ENCODE results near the gene RRP9.

RRP9 gene

GRCh38 chr3:51967384-51968169, 25.9 kb upstream of the RRP9 start, which contains the start of gene PCBP4:
PCBP4 (minus strand) TSS chr3:51967454; CDS start chr3:51961240, 6,214 bp downstream.
- no peaks in the 10 kb centered on the region for H4K20me1 ChIP-seq (ENCODE audit: insufficient read depth, low read length)
- H3K36me3 ChIP-seq (replicated peaks; ENCODE audit: insufficient read depth, low read length): no peaks in the 10 kb centered on the region
- no peaks in the 10 kb centered on the region for H3K79me2 ChIP-seq (ENCODE audit: low read length)
- H3F3A ChIP-seq (ENCODE audit: insufficient read depth, low read length): peaks cover 3% of the 10 kb centered on the region; the same call in 1 of the 2 replicates
- peak within 1 kb of the TSS; percentile 95 for H3K4me2 ChIP-seq (ENCODE audit: low read depth, low read length)
- 0 out of 2 replicates have a peak, but pooled peaks cover 4% of the 10 kb centered on the region for H3K4me1 ChIP-seq (ENCODE audit: low read length)
- no peaks in the 10 kb centered on the region for H3K9me2 ChIP-seq (replicated peaks; ENCODE audit: insufficient read depth, low read length)
- H3K27ac ChIP-seq (ENCODE audit: low read length): no peak within 1 kb of the TSS
- peak within 1 kb of the TSS; percentile 69 for H3K4me3 ChIP-seq (ENCODE audit: low read length)
- peak; percentile 40 for DNase-seq
- peak within 1 kb of the TSS; percentile 85 for H2AFZ ChIP-seq (ENCODE audit: low read length)
- peak within 1 kb of the TSS; percentile 63; the same call in 1 of the 2 replicates for H3K9ac ChIP-seq (ENCODE audit: low read length)
- TF ChIP-seq EZH2 (optimal IDR thresholded peaks at IDR 0.05; ENCODE audit: low read depth, low read length) (no peak), EZH2phosphoT487 (IDR thresholded peaks at IDR 0.05; ENCODE audit: low read length) (no peak)
- TF ChIP-seq, protein P1, sequence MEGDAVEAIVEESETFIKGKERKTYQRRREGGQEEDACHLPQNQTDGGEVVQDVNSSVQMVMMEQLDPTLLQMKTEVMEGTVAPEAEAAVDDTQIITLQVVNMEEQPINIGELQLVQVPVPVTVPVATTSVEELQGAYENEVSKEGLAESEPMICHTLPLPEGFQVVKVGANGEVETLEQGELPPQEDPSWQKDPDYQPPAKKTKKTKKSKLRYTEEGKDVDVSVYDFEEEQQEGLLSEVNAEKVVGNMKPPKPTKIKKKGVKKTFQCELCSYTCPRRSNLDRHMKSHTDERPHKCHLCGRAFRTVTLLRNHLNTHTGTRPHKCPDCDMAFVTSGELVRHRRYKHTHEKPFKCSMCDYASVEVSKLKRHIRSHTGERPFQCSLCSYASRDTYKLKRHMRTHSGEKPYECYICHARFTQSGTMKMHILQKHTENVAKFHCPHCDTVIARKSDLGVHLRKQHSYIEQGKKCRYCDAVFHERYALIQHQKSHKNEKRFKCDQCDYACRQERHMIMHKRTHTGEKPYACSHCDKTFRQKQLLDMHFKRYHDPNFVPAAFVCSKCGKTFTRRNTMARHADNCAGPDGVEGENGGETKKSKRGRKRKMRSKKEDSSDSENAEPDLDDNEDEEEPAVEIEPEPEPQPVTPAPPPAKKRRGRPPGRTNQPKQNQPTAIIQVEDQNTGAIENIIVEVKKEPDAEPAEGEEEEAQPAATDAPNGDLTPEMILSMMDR (IDR thresholded peaks at IDR 0.05; ENCODE audit: low read length): no peak
- no peaks in the 10 kb centered on the region for H3K27me3 ChIP-seq (replicated peaks; ENCODE audit: insufficient read depth, low read length)
- no peaks in the 10 kb centered on the region for H3K9me3 ChIP-seq (replicated peaks; ENCODE audit: insufficient read depth, low read length)

- peaks cover 3% of the 10 kb centered on the region; the same call in 1 of the 2 replicates for H3F3A ChIP-seq (ENCODE audit: insufficient read depth, low read length)
- H3K27ac ChIP-seq (ENCODE audit: low read length): no peak overlapping the region
- TF ChIP-seq EZH2 (optimal IDR thresholded peaks at IDR 0.05; ENCODE audit: low read depth, low read length): no peak
- TF ChIP-seq EZH2phosphoT487 (IDR thresholded peaks at IDR 0.05; ENCODE audit: low read length): no peak
- TF ChIP-seq, protein P1 (IDR thresholded peaks at IDR 0.05; ENCODE audit: low read length): no peak
- peak overlapping the region; percentile 69 for H3K4me3 ChIP-seq (ENCODE audit: low read length)
- H2AFZ ChIP-seq (ENCODE audit: low read length): peak overlapping the region; percentile 85
- H4K20me1 ChIP-seq (ENCODE audit: insufficient read depth, low read length): no peaks in the 10 kb centered on the region
- no peaks in the 10 kb centered on the region for H3K9me2 ChIP-seq (replicated peaks; ENCODE audit: insufficient read depth, low read length)
- peak overlapping the region; percentile 63; the same call in 1 of the 2 replicates for H3K9ac ChIP-seq (ENCODE audit: low read length)
- no peak for DNase-seq
- H3K9me3 ChIP-seq (replicated peaks; ENCODE audit: insufficient read depth, low read length): no peaks in the 10 kb centered on the region
- no peaks in the 10 kb centered on the region for H3K79me2 ChIP-seq (ENCODE audit: low read length)
- 0 out of 2 replicates have a peak, but pooled peaks cover 4% of the 10 kb centered on the region for H3K4me1 ChIP-seq (ENCODE audit: low read length)
- H3K36me3 ChIP-seq (replicated peaks; ENCODE audit: insufficient read depth, low read length): no peaks in the 10 kb centered on the region
- H3K27me3 ChIP-seq (replicated peaks; ENCODE audit: insufficient read depth, low read length): no peaks in the 10 kb centered on the region
- H3K4me2 ChIP-seq (ENCODE audit: low read depth, low read length): peak overlapping the region; percentile 80
Observed at GRCh38 chr3:51966922-51967383, 25.2 kb upstream of the RRP9 start.

DNA sequence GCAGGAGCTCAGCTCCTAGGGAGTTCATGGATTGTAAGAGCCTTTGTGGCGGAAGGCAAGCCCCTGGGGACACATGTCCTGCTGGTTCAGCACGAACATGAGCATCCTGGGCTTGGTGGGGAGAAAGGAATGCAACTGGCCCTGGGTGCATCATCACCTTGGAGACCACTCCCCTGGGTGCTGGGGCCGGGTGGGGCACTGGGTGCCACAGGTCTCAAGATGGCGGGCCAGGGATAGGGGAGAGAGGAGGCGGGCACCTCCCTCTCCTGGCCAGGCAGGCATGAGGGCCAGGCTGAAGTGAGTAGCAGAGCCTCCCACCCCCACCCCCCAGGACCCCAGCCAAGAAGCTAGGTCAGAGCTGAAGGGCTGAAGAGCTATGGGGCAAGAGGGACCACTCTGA, 24.8 kb upstream of the RRP9 start:
- 0 out of 2 replicates have a peak, but pooled peaks cover 4% of the 10 kb centered on the region for H3K4me1 ChIP-seq (ENCODE audit: low read length)
- no peak overlapping the region for H3K27ac ChIP-seq (ENCODE audit: low read length)

More for the DNA sequence above, 24.8 kb upstream of the RRP9 start:
- Histone ChIP-seq H3K4me3 (ENCODE audit: low read length) (peak overlapping the region; percentile 69), H2AFZ (ENCODE audit: low read length) (peak overlapping the region; percentile 85; the same call in 1 of the 2 replicates), H3K9ac (ENCODE audit: low read length) (peak overlapping the region; percentile 63; the same call in 1 of the 2 replicates), H3K9me3 (replicated peaks; ENCODE audit: insufficient read depth, low read length) (no peaks in the 10 kb centered on the region), H3K36me3 (replicated peaks; ENCODE audit: insufficient read depth, low read length) (no peaks in the 10 kb centered on the region), H3K9me2 (replicated peaks; ENCODE audit: insufficient read depth, low read length) (no peaks in the 10 kb centered on the region), H3K4me2 (ENCODE audit: low read depth, low read length) (peak overlapping the region; percentile 80), H3K27me3 (replicated peaks; ENCODE audit: insufficient read depth, low read length) (no peaks in the 10 kb centered on the region), H4K20me1 (ENCODE audit: insufficient read depth, low read length) (no peaks in the 10 kb centered on the region), H3F3A (ENCODE audit: insufficient read depth, low read length) (peaks cover 3% of the 10 kb centered on the region; the same call in 1 of the 2 replicates), H3K79me2 (ENCODE audit: low read length) (no peaks in the 10 kb centered on the region)
- no peak for DNase-seq
- TF ChIP-seq EZH2phosphoT487 (IDR thresholded peaks at IDR 0.05; ENCODE audit: low read length): no peak
- TF ChIP-seq, protein P1 (IDR thresholded peaks at IDR 0.05; ENCODE audit: low read length): no peak
- TF ChIP-seq EZH2 (optimal IDR thresholded peaks at IDR 0.05; ENCODE audit: low read depth, low read length): no peak

Data from MM.1S (cell line).